Peyer's patch (tissue), 4 donors: ENCODE results near the gene PPAT.

Experiments used
- CTCF ChIP-seq, 6 experiments: fragments of 450-650 bp in 4 of 6; fragments of 200-600 bp in 2 of 6; sonication (generic) in 1 of 6; IDR thresholded peaks; one replicate each; pipeline ENCODE4 v1.5.1; 2017 to 2019; ENCODE audit warnings: antibody characterized with exemption in 6 of 6, mild to moderate bottlenecking in 3 of 6, moderate library complexity in 1 of 6
- POLR2A ChIP-seq, 2 donors: fragments of 450-650 bp; IDR thresholded peaks; one replicate each; pipeline ENCODE4 v1.5.1; 2017; ENCODE audit warnings: antibody characterized with exemption in 2 of 2, mild to moderate bottlenecking in 2 of 2, moderate library complexity in 2 of 2

- TF ChIP-seq CTCF (IDR thresholded peaks at IDR 0.05), result no peak
- no peak for TF ChIP-seq POLR2A (IDR thresholded peaks at IDR 0.05)
Observed at GRCh38 chr4:56462157-56462556, 26.7 kb upstream of the PPAT start.
